ENCODE results near the gene C11orf98. TPM values are rescaled to one million over a fixed set of nuclear protein-coding genes. Genes with fewer than 3 reads are reported as not detected.

Gene C11orf98
- total RNA-seq, result 71.6 and 87.2 TPM in 2 replicates

GRCh38 chr11:62665075-62665598 lies at the start of gene C11orf98, which contains the start of gene CSKMT:
Gene C11orf98, minus strand, starts transcription at chr11:62665210. Its CDS starts 41 bp downstream, at chr11:62665169.
Gene CSKMT, plus strand, starts transcription at chr11:62665312. Its CDS starts 568 bp downstream, at chr11:62665880.

GRCh38 chr11:62707277-62707861 lies 42.4 kb upstream of the C11orf98 start, which contains the start of the genes BSCL2 and GNG3:
Gene BSCL2, minus strand, starts transcription at chr11:62707424. Its CDS starts 229 bp downstream, at chr11:62707195.
Gene GNG3, plus strand, starts transcription at chr11:62707676. Its CDS starts 620 bp downstream, at chr11:62708296.

GRCh38 chr11:62689421-62690183 lies 24.6 kb upstream of the C11orf98 start, which contains the start of gene LRRN4CL:
Gene LRRN4CL, minus strand, starts transcription at chr11:62689530. Its CDS starts 1,022 bp downstream, at chr11:62688508.

GRCh38 chr11:62678770-62679696 lies 14.0 kb upstream of the C11orf98 start, which contains the start of gene UBXN1:
Gene UBXN1, minus strand, starts transcription at chr11:62679073. Its CDS starts 150 bp downstream, at chr11:62678923.

GRCh38 chr11:62671608-62672389 lies 6.8 kb upstream of the C11orf98 start, which contains the start of the genes LBHD1 and UQCC3:
Gene LBHD1, minus strand, starts transcription at chr11:62672267. Its CDS starts 2,236 bp downstream, at chr11:62670031.
Gene UQCC3, plus strand, starts transcription at chr11:62671673. Its CDS starts 73 bp downstream, at chr11:62671746.

GRCh38 chr11:62645946-62646824 lies 18.8 kb downstream of the C11orf98 start, which contains the start of gene GANAB:
Gene GANAB, minus strand, starts transcription at chr11:62646613. Its CDS starts 14 bp downstream, at chr11:62646599.

GRCh38 chr11:62621567-62622470 lies 43.2 kb downstream of the C11orf98 start, which contains the start of gene B3GAT3:
Gene B3GAT3, minus strand, starts transcription at chr11:62621986. Its CDS starts 39 bp downstream, at chr11:62621947.

Other genes with a start within 250 kb of the C11orf98 start
- not detected in 2 replicates for gene SCGB1A1, start 246.2 kb downstream of the C11orf98 start, total RNA-seq
- 242 and 261 TPM in 2 replicates for gene AHNAK, start 118.4 kb downstream of the C11orf98 start, total RNA-seq
- 2,450 and 2,872 TPM in 2 replicates for gene EEF1G, start 91.3 kb downstream of the C11orf98 start, total RNA-seq
- gene TUT1, start 73.7 kb downstream of the C11orf98 start, total RNA-seq, result 9.2 and 13.4 TPM in 2 replicates
- 72.1 and 101 TPM in 2 replicates for gene MTA2, start 63.3 kb downstream of the C11orf98 start, total RNA-seq
- gene EML3, start 52.4 kb downstream of the C11orf98 start, total RNA-seq, result 25.9 and 34.3 TPM in 2 replicates
- 2.7 and 11.6 TPM in 2 replicates for gene ROM1, start 52.0 kb downstream of the C11orf98 start, total RNA-seq
- 48.7 and 55.3 TPM in 2 replicates for gene B3GAT3, start 43.2 kb downstream of the C11orf98 start, total RNA-seq
- 321 and 375 TPM in 2 replicates for gene GANAB, start 18.6 kb downstream of the C11orf98 start, total RNA-seq
- 30.1 and 41.0 TPM in 2 replicates for gene INTS5, start 11.9 kb downstream of the C11orf98 start, total RNA-seq
- 6.1 and 10.1 TPM in 2 replicates for gene CSKMT, start 102 bp upstream of the C11orf98 start, total RNA-seq
- gene UQCC3, start 6.5 kb upstream of the C11orf98 start, total RNA-seq, result 11.5 and 17.2 TPM in 2 replicates
- 2.4 and 3.1 TPM in 2 replicates for gene LBHD1, start 7.1 kb upstream of the C11orf98 start, total RNA-seq
- 135 and 148 TPM in 2 replicates for gene UBXN1, start 13.9 kb upstream of the C11orf98 start, total RNA-seq
- 2.1 and 4.3 TPM in 2 replicates for gene LRRN4CL, start 24.3 kb upstream of the C11orf98 start, total RNA-seq
- 66.0 and 82.1 TPM in 2 replicates for gene BSCL2, start 42.2 kb upstream of the C11orf98 start, total RNA-seq
- not detected in 2 replicates for gene GNG3, start 42.5 kb upstream of the C11orf98 start, total RNA-seq
- gene HNRNPUL2, start 62.2 kb upstream of the C11orf98 start, total RNA-seq, result 9.2 and 16.2 TPM in 2 replicates
- gene TTC9C, start 63.3 kb upstream of the C11orf98 start, total RNA-seq, result 22.4 and 50.1 TPM in 2 replicates
- gene ZBTB3, start 89.0 kb upstream of the C11orf98 start, total RNA-seq, result 7.5 and 8.3 TPM in 2 replicates
- 95.7 and 111 TPM in 2 replicates for gene POLR2G, start 96.4 kb upstream of the C11orf98 start, total RNA-seq
- 11.4 and 20.0 TPM in 2 replicates for gene TAF6L, start 106.2 kb upstream of the C11orf98 start, total RNA-seq
- gene TMEM179B, start 122.2 kb upstream of the C11orf98 start, total RNA-seq, result 82.1 and 98.6 TPM in 2 replicates
- 39.0 and 55.0 TPM in 2 replicates for gene TMEM223, start 126.8 kb upstream of the C11orf98 start, total RNA-seq
- 20.3 and 44.3 TPM in 2 replicates for gene NXF1, start 140.2 kb upstream of the C11orf98 start, total RNA-seq
- gene STX5, start 166.8 kb upstream of the C11orf98 start, total RNA-seq, result 44.6 and 50.4 TPM in 2 replicates
- gene TEX54, start 167.6 kb upstream of the C11orf98 start, total RNA-seq, result not detected in 2 replicates
- 38.6 and 57.9 TPM in 2 replicates for gene WDR74, start 174.4 kb upstream of the C11orf98 start, total RNA-seq
- gene SLC3A2, start 215.7 kb upstream of the C11orf98 start, total RNA-seq, result 146 and 183 TPM in 2 replicates

All from epithelial cell of alveolus of lung (primary cell).